H9 (cell line): Measurements from ENCODE around the gene GNAO1. TPM values are rescaled to one million over a fixed set of nuclear protein-coding genes. Genes with fewer than 3 reads are reported as not detected.

Experiments used
- DNase-seq: peaks from one replicate; pipeline ENCODE4 v3.0.0-alpha.2; 2017
- H2AFZ ChIP-seq: one replicate; pipeline ENCODE4 v1.6.1; 2013; ENCODE audit warnings: mild to moderate bottlenecking, low read length, control low read depth, moderate library complexity
- H2AK5ac ChIP-seq: 2 replicates; pipeline ENCODE4 v1.6.1; 2013; ENCODE audit warnings: low read length, control low read depth, mixed read lengths; ENCODE audit not compliant: insufficient read length
- H2BK120ac ChIP-seq: one replicate; pipeline ENCODE4 v1.6.1; 2013; ENCODE audit warnings: low read depth, mild to moderate bottlenecking, low read length, control low read depth, inconsistent platforms; ENCODE audit not compliant: poor library complexity, severe bottlenecking
- H2BK12ac ChIP-seq: 2 replicates; pipeline ENCODE4 v1.6.1; 2013; ENCODE audit warnings: low read length, control low read depth, mixed read lengths, low read depth; ENCODE audit not compliant: insufficient read length
- H2BK15ac ChIP-seq: 2 replicates; pipeline ENCODE4 v1.6.1; 2013; ENCODE audit warnings: low read depth, low read length, control low read depth
- H2BK20ac ChIP-seq: one replicate; pipeline ENCODE4 v1.6.1; 2013; ENCODE audit warnings: low read depth, mild to moderate bottlenecking, low read length, control low read depth, inconsistent platforms; ENCODE audit not compliant: poor library complexity, severe bottlenecking
- H2BK5ac ChIP-seq: 2 replicates; pipeline ENCODE4 v1.6.1; 2013; ENCODE audit warnings: low read length, control low read depth, mixed read lengths; ENCODE audit not compliant: insufficient read length
- H3K14ac ChIP-seq: 2 replicates; pipeline ENCODE4 v1.6.1; 2013; ENCODE audit warnings: low read length, control low read depth; ENCODE audit not compliant: insufficient read depth
- H3K18ac ChIP-seq: 2 replicates; pipeline ENCODE4 v1.6.1; 2013; ENCODE audit warnings: low read depth, mild to moderate bottlenecking, mixed read lengths, low read length, control low read depth; ENCODE audit not compliant: insufficient read length
- H3K23ac ChIP-seq: 2 replicates; pipeline ENCODE4 v1.6.1; 2013; ENCODE audit warnings: low read length, control low read depth, mixed read lengths, low read depth; ENCODE audit not compliant: insufficient read length
- H3K23me2 ChIP-seq: 2 replicates; pipeline ENCODE4 v1.6.1; 2013; ENCODE audit warnings: low read depth, mild to moderate bottlenecking, mixed read lengths, low read length, control low read depth; ENCODE audit not compliant: insufficient read length, poor library complexity, severe bottlenecking
- H3K27ac ChIP-seq: 2 replicates; pipeline ENCODE4 v1.5.1; 2013; ENCODE audit warnings: low read length, control low read depth, mixed read lengths, low read depth; ENCODE audit not compliant: insufficient read length
- H3K27me3 ChIP-seq: 2 replicates; pipeline ENCODE4 v1.6.1; 2013; ENCODE audit warnings: low read length, control low read depth, inconsistent platforms; ENCODE audit not compliant: insufficient read depth
- H3K4ac ChIP-seq: 2 replicates; pipeline ENCODE4 v1.6.1; 2013; ENCODE audit warnings: low read depth, mild to moderate bottlenecking, control low read depth, inconsistent platforms, low read length, moderate library complexity
- H3K4me1 ChIP-seq: 2 replicates; pipeline ENCODE4 v1.6.1; 2013; ENCODE audit warnings: low read length, control low read depth, inconsistent platforms; ENCODE audit not compliant: insufficient read depth
- H3K4me2 ChIP-seq: 2 replicates; pipeline ENCODE4 v1.6.1; 2013; ENCODE audit warnings: low read length, control low read depth, mixed read lengths; ENCODE audit not compliant: insufficient read length, insufficient read depth
- H3K56ac ChIP-seq: 2 replicates; pipeline ENCODE4 v1.6.1; 2013; ENCODE audit warnings: low read depth, mild to moderate bottlenecking, mixed read lengths, low read length, control low read depth; ENCODE audit not compliant: insufficient read length
- H3K79me1 ChIP-seq: 2 replicates; pipeline ENCODE4 v1.6.1; 2013; ENCODE audit warnings: low read depth, mild to moderate bottlenecking, moderate library complexity, low read length, control low read depth, inconsistent platforms; ENCODE audit not compliant: insufficient read depth, poor library complexity, severe bottlenecking
- H3K79me2 ChIP-seq: 2 replicates; pipeline ENCODE4 v1.6.1; 2013; ENCODE audit warnings: low read length, control low read depth, inconsistent platforms; ENCODE audit not compliant: insufficient read depth
- H3K9ac ChIP-seq: 2 replicates; pipeline ENCODE4 v1.6.1; 2013; ENCODE audit warnings: low read length, control low read depth, mixed read lengths; ENCODE audit not compliant: insufficient read length; ENCODE audit errors: extremely low read depth
- H3K9me3 ChIP-seq: one replicate; pipeline ENCODE4 v1.6.1; 2013; ENCODE audit warnings: low read depth, low read length, inconsistent platforms; ENCODE audit not compliant: control insufficient read depth
- H3T11ph ChIP-seq: one replicate; pipeline ENCODE4 v1.6.1; 2013; ENCODE audit warnings: mild to moderate bottlenecking, low read length, control low read depth, inconsistent platforms
- H4K20me1 ChIP-seq: one replicate; pipeline ENCODE4 v1.6.1; 2013; ENCODE audit not compliant: control insufficient read depth, insufficient read length, insufficient read depth
- H4K5ac ChIP-seq: 2 replicates; pipeline ENCODE4 v1.6.1; 2013; ENCODE audit warnings: low read depth, mild to moderate bottlenecking, mixed read lengths, low read length, control low read depth; ENCODE audit not compliant: insufficient read length
- H4K8ac ChIP-seq: replicated peaks from 2 replicates; pipeline ENCODE4 v1.6.1; 2013; ENCODE audit warnings: low read length, control low read depth, mixed read lengths, low read depth; ENCODE audit not compliant: insufficient read length
- H4K91ac ChIP-seq: 2 replicates; pipeline ENCODE4 v1.6.1; 2013; ENCODE audit warnings: low read depth, mild to moderate bottlenecking, moderate library complexity, mixed read lengths, low read length, control low read depth; ENCODE audit not compliant: insufficient read length
- H3K27ac Mint-ChIP-seq, 3 experiments: 2 replicates in 2 of 3; 3 replicates in 1 of 3; pipeline ENCODE4 v1.8.0; 2020 to 2021; ENCODE audit warnings: mixed read lengths in 3 of 3, mild to moderate bottlenecking in 1 of 3, moderate library complexity in 1 of 3
- H3K27me3 Mint-ChIP-seq: 2 replicates; pipeline ENCODE4 v1.8.0; 2021; ENCODE audit warnings: low read depth, mild to moderate bottlenecking, moderate library complexity, mixed read lengths
- H3K36me3 Mint-ChIP-seq, 3 experiments: 2 replicates in 2 of 3; 3 replicates in 1 of 3; pipeline ENCODE4 v1.8.0; 2020 to 2021; ENCODE audit warnings: low read depth in 3 of 3, mixed read lengths in 3 of 3; ENCODE audit not compliant: insufficient read depth in 1 of 3
- H3K4me1 Mint-ChIP-seq, 2 experiments: 2 replicates each; pipeline ENCODE4 v1.8.0; 2020; ENCODE audit warnings: mixed read lengths in 2 of 2
- H3K4me3 Mint-ChIP-seq, 2 experiments: 2 replicates in 1 of 2; 3 replicates in 1 of 2; pipeline ENCODE4 v1.8.0; 2020 to 2021; ENCODE audit warnings: mild to moderate bottlenecking in 2 of 2, mixed read lengths in 2 of 2, moderate library complexity in 1 of 2
- H3K9me3 Mint-ChIP-seq, 2 experiments: 2 replicates in 1 of 2; 3 replicates in 1 of 2; pipeline ENCODE4 v1.8.0; 2020; ENCODE audit warnings: mild to moderate bottlenecking in 2 of 2, mixed read lengths in 2 of 2, moderate library complexity in 1 of 2
- WGBS: extraction: QIAGEN DNeasy Blood & Tissue Kit; methylation state at CpG from one replicate; pipeline ENCODE4 v1.1.7; 2013; ENCODE audit warnings: missing lambda C conversion rate, low lambda C conversion rate, mixed read lengths; ENCODE audit not compliant: insufficient read length; ENCODE audit errors: extremely low coverage; 5-methylcytosine and 5-hydroxymethylcytosine counted together
- total RNA-seq: library from RNA; stranded (reverse); gene quantifications from 2 replicates; pipeline ENCODE4 v1.2.1, GENCODE V29; 2021
- TF ChIP-seq, protein P1 (sequence below): fragments of 200-600 bp; sonication (generic); conservative IDR thresholded peaks from 3 replicates; pipeline ENCODE4 v1.8.0; 2021; ENCODE audit warnings: antibody characterized with exemption, mild to moderate bottlenecking

GNAO1 gene
- total RNA-seq, 1 experiment from 2014 or later, result 16.9 TPM

- Mint-ChIP-seq H3K36me3 (peaks cover 0 to 6% (median 6%) of the 10 kb centered on the region in 3 experiments; a peak in 4 of 7 replicates), H3K27ac (no peak overlapping the region), H3K4me1 (peaks cover 83 to 90% of the 10 kb centered on the region in 2 experiments), H3K9me3 (no peaks in the 10 kb centered on the region), H3K27me3 (peaks cover 6% of the 10 kb centered on the region; the same call in 1 of the 2 replicates), H3K4me3 (no peak overlapping the region)
- TF ChIP-seq, protein P1, sequence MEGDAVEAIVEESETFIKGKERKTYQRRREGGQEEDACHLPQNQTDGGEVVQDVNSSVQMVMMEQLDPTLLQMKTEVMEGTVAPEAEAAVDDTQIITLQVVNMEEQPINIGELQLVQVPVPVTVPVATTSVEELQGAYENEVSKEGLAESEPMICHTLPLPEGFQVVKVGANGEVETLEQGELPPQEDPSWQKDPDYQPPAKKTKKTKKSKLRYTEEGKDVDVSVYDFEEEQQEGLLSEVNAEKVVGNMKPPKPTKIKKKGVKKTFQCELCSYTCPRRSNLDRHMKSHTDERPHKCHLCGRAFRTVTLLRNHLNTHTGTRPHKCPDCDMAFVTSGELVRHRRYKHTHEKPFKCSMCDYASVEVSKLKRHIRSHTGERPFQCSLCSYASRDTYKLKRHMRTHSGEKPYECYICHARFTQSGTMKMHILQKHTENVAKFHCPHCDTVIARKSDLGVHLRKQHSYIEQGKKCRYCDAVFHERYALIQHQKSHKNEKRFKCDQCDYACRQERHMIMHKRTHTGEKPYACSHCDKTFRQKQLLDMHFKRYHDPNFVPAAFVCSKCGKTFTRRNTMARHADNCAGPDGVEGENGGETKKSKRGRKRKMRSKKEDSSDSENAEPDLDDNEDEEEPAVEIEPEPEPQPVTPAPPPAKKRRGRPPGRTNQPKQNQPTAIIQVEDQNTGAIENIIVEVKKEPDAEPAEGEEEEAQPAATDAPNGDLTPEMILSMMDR, result no peak
- Histone ChIP-seq H3T11ph (no peak overlapping the region), H2BK12ac (no peak overlapping the region), H2BK20ac (no peak overlapping the region), H3K79me2 (no peaks in the 10 kb centered on the region), H3K9me3 (no peaks in the 10 kb centered on the region), H3K27me3 (no peaks in the 10 kb centered on the region), H4K8ac (no peak overlapping the region), H2AK5ac (no peak overlapping the region), H4K5ac (no peak overlapping the region), H3K14ac (no peak overlapping the region), H4K91ac (no peak overlapping the region), H3K9ac (no peak overlapping the region), H2BK5ac (no peak overlapping the region), H3K27ac (no peak overlapping the region), H4K20me1 (no peaks in the 10 kb centered on the region), H2BK120ac (no peak overlapping the region), H3K4ac (no peak overlapping the region), H3K79me1 (no peaks in the 10 kb centered on the region), H3K18ac (no peak overlapping the region), H2AFZ (no peak overlapping the region), H3K23me2 (no peaks in the 10 kb centered on the region), H3K4me1 (peaks cover 18% of the 10 kb centered on the region), H2BK15ac (no peak overlapping the region), H3K23ac (no peak overlapping the region), H3K4me2 (no peak overlapping the region), H3K56ac (no peak overlapping the region)
- no peak for DNase-seq
- WGBS, result no CpG with 5 or more reads among the region's 2 CpGs
Measured at GRCh38 chr16:56284521-56284920, 93.2 kb downstream of the GNAO1 start.
